Measurements from ENCODE around the gene CSTPP1.

Gene CSTPP1

DNA sequence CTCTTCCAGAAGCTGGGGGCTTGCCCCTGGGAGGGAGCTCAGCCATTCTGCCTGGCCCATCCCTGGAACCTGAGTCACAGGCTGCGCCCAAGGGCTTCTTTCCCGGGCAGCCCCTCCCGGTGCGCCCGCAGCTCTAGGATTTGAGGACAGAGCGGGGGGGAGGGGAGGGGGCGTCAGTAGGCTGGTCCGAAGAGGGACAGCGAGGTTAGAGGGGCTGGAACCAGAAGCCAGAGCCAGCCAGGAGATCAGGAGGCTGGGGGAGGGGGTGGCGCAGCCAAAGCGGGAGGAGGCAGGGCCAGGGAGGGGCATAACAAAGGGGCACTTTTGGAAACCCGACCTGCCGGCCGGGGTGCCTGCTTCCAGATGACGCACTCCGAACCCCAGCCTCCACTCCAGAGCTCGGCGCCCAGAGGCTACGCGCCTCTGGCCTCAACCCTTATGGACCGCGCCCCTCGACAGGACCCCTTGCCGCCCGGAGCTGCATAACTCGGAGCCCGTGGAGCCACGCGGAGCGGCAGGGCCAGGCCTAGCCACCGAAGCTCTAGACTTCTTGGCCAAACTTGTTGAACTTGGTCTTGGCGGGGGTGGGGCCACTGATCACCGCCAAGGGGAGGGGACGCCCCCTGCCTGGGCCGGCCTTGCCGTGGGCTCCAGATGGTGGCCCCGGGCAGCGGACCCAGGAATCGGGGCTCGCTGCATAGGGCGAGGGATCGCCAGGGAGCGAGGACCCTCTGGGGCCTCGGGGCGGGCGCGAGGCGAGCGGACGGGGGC lies 248.9 kb downstream of the CSTPP1 start:
- Histone ChIP-seq H3K27me3 (ENCODE audit: insufficient read depth, low read depth) (peaks cover 28% of the 10 kb centered on the region; the same call in 1 of the 2 replicates), H3K27ac (no peak overlapping the region), H3K4me1 (ENCODE audit: low read depth, poor library complexity, severe bottlenecking) (peaks cover 13% of the 10 kb centered on the region), H2AFZ (ENCODE audit: low read depth) (peak overlapping the region; percentile 59), H3K36me3 (ENCODE audit: insufficient read depth) (no peaks in the 10 kb centered on the region), H3K79me2 (ENCODE audit: insufficient read depth, low read depth) (no peaks in the 10 kb centered on the region), H4K20me1 (ENCODE audit: insufficient read depth) (no peaks in the 10 kb centered on the region), H3K9ac (peak overlapping the region; percentile 30; the same call in 1 of the 2 replicates), H3K4me3 (IDR thresholded peaks at IDR 0.05; ENCODE audit: insufficient read depth, low read depth, low read length) (no peak overlapping the region), H3K4me2 (peak overlapping the region; percentile 45)
- TF ChIP-seq, protein P1, sequence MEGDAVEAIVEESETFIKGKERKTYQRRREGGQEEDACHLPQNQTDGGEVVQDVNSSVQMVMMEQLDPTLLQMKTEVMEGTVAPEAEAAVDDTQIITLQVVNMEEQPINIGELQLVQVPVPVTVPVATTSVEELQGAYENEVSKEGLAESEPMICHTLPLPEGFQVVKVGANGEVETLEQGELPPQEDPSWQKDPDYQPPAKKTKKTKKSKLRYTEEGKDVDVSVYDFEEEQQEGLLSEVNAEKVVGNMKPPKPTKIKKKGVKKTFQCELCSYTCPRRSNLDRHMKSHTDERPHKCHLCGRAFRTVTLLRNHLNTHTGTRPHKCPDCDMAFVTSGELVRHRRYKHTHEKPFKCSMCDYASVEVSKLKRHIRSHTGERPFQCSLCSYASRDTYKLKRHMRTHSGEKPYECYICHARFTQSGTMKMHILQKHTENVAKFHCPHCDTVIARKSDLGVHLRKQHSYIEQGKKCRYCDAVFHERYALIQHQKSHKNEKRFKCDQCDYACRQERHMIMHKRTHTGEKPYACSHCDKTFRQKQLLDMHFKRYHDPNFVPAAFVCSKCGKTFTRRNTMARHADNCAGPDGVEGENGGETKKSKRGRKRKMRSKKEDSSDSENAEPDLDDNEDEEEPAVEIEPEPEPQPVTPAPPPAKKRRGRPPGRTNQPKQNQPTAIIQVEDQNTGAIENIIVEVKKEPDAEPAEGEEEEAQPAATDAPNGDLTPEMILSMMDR (conservative IDR thresholded peaks at IDR 0.05; ENCODE audit: low read depth, low read length) = no peak

DNA sequence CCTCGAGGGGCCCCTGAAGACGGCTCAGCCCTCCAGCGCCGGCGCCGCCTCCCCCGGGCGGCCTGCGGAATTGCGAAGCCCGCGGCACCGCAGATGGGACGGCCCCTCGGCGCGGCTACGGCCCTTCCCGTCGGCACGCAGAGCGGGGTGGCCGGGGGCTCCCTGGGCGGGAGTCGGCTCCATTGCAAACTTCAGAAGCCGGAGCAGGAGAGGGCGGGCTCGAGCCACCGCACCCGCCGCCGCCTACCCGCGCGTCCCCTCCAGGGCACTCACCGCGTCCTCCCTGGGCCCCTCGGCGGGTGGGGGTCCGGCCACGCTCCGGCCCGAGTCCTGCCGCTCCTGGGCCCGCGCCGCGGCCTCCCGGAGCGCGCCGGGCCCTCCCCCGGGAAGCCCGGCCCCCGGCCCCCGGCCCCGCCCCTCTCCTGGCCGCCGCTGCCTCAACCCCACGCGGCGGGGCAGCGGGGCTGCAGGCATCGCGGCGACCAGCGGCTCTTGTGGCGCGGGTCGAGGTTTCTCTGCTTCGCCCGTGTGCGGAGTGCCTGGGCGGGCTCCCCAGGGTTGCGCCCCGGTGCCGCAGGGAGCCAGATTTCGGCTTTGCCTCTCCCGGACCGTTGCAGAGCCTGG lies 249.6 kb downstream of the CSTPP1 start, which contains the start of gene PACSIN3:
PACSIN3 (minus strand) TSS at position 359 of the 624 bp plus-strand sequence. CDS start 3,707 bp downstream, outside the sequence.
- peak within 1 kb of the TSS; percentile 95 for H2AFZ ChIP-seq (ENCODE audit: low read depth)
- peaks cover 28% of the 10 kb centered on the region; the same call in 1 of the 2 replicates for H3K27me3 ChIP-seq (ENCODE audit: insufficient read depth, low read depth)
- peaks cover 13% of the 10 kb centered on the region for H3K4me1 ChIP-seq (ENCODE audit: low read depth, poor library complexity, severe bottlenecking)
- H3K4me3 ChIP-seq (IDR thresholded peaks at IDR 0.05; ENCODE audit: insufficient read depth, low read depth, low read length) = no peak within 1 kb of the TSS
- H3K36me3 ChIP-seq (ENCODE audit: insufficient read depth) = no peaks in the 10 kb centered on the region
- peak within 1 kb of the TSS; percentile 72 for H3K4me2 ChIP-seq
- H3K27ac ChIP-seq = no peak within 1 kb of the TSS
- TF ChIP-seq, protein P1 (conservative IDR thresholded peaks at IDR 0.05; ENCODE audit: low read depth, low read length) = no peak
- peak within 1 kb of the TSS; percentile 30; the same call in 1 of the 2 replicates for H3K9ac ChIP-seq
- no peaks in the 10 kb centered on the region for H3K79me2 ChIP-seq (ENCODE audit: insufficient read depth, low read depth)
- H4K20me1 ChIP-seq (ENCODE audit: insufficient read depth) = no peaks in the 10 kb centered on the region

DNA sequence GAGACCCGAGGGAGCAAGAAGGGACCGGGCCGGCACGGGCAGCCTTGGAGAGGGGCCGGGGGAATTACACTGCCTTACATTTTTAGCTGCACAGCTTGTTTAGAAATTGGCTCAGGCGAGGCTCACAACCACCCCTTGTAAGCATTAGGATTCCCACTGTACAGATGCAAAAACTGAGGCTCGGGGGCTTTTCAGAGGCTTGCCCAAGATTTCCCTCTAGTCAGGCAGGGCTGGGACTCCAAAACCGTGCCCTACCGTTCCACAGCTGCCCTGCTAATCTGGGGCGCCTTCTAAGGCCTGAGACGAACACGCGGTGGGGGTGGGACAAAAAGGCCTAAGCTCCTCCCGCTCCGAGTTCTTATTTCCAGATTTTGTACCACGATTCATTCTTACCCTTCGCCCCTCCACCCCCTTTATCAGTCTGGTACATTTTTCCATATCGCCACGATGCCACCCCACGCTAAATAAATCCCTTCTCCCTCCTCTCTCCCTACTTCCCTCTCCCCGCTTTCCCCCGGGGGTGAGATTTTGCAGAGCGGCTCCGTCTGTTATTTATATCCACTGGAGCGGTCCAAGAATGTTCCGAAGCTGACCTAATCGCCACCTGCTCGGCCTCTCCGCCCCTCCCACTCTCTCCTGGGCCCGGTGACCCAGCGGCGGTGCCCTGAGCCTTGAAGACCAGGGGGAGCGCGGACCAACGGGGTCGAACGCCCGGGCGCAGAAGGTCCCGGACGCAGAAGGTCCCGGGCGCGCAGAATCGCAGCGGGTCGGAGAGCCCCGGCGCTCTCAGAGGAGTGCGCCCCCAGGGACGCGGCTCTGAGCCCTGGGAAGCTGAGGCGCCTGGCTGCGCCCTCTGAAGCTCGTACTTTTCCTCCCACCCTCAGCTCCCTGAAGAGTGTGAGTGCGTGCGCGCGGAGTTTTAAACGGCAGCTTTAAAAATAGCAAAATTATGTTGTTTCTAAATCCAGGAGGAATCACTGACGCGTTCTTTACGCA lies 250.4 kb downstream of the CSTPP1 start:
- peak overlapping the region; percentile 95 for H2AFZ ChIP-seq (ENCODE audit: low read depth)
- no peaks in the 10 kb centered on the region for H3K36me3 ChIP-seq (ENCODE audit: insufficient read depth)
- H3K79me2 ChIP-seq (ENCODE audit: insufficient read depth, low read depth) = no peaks in the 10 kb centered on the region
- H3K27me3 ChIP-seq (ENCODE audit: insufficient read depth, low read depth) = peaks cover 28% of the 10 kb centered on the region; the same call in 1 of the 2 replicates
- peaks cover 13% of the 10 kb centered on the region for H3K4me1 ChIP-seq (ENCODE audit: low read depth, poor library complexity, severe bottlenecking)
- no peaks in the 10 kb centered on the region for H4K20me1 ChIP-seq (ENCODE audit: insufficient read depth)
- no peak overlapping the region for H3K4me3 ChIP-seq (IDR thresholded peaks at IDR 0.05; ENCODE audit: insufficient read depth, low read depth, low read length)
- TF ChIP-seq, protein P1 (conservative IDR thresholded peaks at IDR 0.05; ENCODE audit: low read depth, low read length) = no peak
- H3K27ac ChIP-seq = no peak overlapping the region
- peak overlapping the region; percentile 22; the same call in 1 of the 2 replicates for H3K9ac ChIP-seq
- H3K4me2 ChIP-seq = peak overlapping the region; percentile 72

DNA sequence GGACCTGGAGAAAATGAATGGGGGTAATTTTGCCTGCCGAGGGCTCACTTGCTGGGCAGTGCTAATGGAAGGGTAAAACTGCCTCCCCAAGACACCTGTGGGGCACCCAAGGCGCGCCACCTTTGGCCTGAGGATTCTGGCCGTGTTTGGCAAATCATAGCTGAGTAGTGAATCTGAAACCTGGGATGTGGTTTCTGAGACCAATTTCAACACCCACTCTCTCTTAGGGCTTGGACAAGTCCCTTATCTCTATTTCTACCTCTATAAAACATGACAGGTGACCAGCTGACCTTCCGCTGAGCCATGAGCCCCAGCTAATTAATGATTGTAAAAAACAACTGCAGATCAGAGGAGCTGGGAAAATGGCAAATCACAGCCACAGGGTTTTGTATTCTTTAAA lies 251.2 kb downstream of the CSTPP1 start:
- no peak overlapping the region for H3K9ac ChIP-seq
- H3K27ac ChIP-seq = no peak overlapping the region

More for the DNA sequence above, 251.2 kb downstream of the CSTPP1 start:
- TF ChIP-seq, protein P1 (conservative IDR thresholded peaks at IDR 0.05; ENCODE audit: low read depth, low read length) = no peak
- peak overlapping the region; percentile 95; the same call in 1 of the 2 replicates for H2AFZ ChIP-seq (ENCODE audit: low read depth)
- peak overlapping the region; percentile 72; the same call in 1 of the 2 replicates for H3K4me2 ChIP-seq
- no peaks in the 10 kb centered on the region for H3K36me3 ChIP-seq (ENCODE audit: insufficient read depth)
- peaks cover 28% of the 10 kb centered on the region; the same call in 1 of the 2 replicates for H3K27me3 ChIP-seq (ENCODE audit: insufficient read depth, low read depth)
- no peaks in the 10 kb centered on the region for H4K20me1 ChIP-seq (ENCODE audit: insufficient read depth)
- no peak overlapping the region for H3K4me3 ChIP-seq (IDR thresholded peaks at IDR 0.05; ENCODE audit: insufficient read depth, low read depth, low read length)
- no peaks in the 10 kb centered on the region for H3K79me2 ChIP-seq (ENCODE audit: insufficient read depth, low read depth)
- H3K4me1 ChIP-seq (ENCODE audit: low read depth, poor library complexity, severe bottlenecking) = peaks cover 13% of the 10 kb centered on the region

Measured in KMS-11 (cell line).